Adrenal gland (tissue), 5 donors: Measurements from ENCODE around the gene EVI5L.

Experiments used
- POLR2A ChIP-seq, 2 donors: fragments of 450-650 bp; IDR thresholded peaks; one replicate each; pipeline ENCODE4 v1.6.1; 2017; ENCODE audit warnings: antibody characterized with exemption in 2 of 2, mild to moderate bottlenecking in 2 of 2, moderate library complexity in 1 of 2
- TF ChIP-seq, protein P1 (sequence below), 6 experiments: fragments of 450-650 bp in 4 of 6; fragments of 200-600 bp in 2 of 6; sonication (generic) in 1 of 6; IDR thresholded peaks; 1 replicate in 5 of 6; 2 replicates in 1 of 6; pipeline versions ENCODE4 v1.5.1 to v1.8.0; 2016 to 2021; ENCODE audit warnings: antibody characterized with exemption in 6 of 6, mild to moderate bottlenecking in 2 of 6, moderate library complexity in 1 of 6
- donor health status: DM: no; HTN: no; CAD: no.

DNA sequence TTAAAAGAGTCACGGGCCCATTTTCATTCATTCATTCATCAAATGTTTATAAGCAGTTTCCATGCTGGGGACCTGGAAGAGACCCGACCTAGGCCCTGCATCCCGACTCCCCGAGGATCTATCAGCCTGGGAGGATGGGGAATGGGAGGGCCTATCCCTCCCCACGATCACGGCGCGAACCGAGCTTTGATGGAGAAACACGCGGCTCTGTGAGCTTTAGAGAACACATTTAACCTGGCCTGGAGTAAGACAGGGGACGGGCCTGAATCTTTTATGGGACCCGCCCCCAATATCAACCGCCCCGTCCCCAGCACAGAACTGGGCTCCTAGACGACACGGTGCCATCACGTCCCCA lies 875 bp upstream of the EVI5L start:
- TF ChIP-seq, protein P1, sequence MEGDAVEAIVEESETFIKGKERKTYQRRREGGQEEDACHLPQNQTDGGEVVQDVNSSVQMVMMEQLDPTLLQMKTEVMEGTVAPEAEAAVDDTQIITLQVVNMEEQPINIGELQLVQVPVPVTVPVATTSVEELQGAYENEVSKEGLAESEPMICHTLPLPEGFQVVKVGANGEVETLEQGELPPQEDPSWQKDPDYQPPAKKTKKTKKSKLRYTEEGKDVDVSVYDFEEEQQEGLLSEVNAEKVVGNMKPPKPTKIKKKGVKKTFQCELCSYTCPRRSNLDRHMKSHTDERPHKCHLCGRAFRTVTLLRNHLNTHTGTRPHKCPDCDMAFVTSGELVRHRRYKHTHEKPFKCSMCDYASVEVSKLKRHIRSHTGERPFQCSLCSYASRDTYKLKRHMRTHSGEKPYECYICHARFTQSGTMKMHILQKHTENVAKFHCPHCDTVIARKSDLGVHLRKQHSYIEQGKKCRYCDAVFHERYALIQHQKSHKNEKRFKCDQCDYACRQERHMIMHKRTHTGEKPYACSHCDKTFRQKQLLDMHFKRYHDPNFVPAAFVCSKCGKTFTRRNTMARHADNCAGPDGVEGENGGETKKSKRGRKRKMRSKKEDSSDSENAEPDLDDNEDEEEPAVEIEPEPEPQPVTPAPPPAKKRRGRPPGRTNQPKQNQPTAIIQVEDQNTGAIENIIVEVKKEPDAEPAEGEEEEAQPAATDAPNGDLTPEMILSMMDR (IDR thresholded peaks at IDR 0.05) = no peak
- no peak for TF ChIP-seq POLR2A (IDR thresholded peaks at IDR 0.05)
